NCI-H1694 (cell line): ENCODE data around the gene GIPR.
"Not testable (repeated sequence)": the region's sequence is repeated elsewhere in the genome, so short reads cannot be mapped to it uniquely, and the experiment has no call there.

ENCODE experiments used
- DNase-seq: peaks from one replicate; lab custom pipeline; 2025; lab: John Stamatoyannopoulos, UW

Gene GIPR

DNA sequence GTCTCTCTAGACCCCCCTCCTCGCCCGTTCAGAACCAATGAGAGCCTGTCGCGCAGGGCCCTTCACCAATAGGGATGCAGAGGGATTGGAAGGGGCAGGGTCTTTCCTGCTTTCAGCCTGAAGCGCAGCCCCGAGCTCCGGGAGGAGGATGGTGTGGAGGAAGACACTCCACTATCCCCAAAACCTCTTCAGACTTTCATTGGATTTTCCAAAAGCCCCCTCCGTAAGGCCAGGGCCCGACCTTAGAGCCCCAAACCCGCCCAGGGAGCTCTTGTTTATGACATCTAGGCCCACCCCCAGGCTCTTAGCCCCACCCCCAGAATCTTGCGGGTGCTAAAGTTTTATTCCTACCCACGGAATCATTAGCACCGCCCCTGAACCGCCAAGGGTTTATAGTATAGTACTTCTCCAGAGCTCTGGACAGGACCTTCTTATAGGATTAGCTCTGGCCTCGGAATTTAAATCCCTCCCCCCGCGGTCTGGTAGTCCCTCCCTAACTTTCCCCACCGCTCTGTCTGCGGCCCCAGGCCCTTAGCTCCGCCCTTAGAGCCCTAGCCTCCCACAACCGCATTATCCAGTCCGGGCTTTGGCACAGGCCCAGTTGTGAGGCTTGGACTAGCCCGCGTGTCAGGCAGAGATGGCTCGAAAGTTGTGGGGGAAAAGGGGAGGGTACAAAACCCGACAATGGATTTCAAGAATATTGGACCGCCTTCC is 22.2 kb upstream of the GIPR start:
- peak; percentile 95 for DNase-seq

DNA sequence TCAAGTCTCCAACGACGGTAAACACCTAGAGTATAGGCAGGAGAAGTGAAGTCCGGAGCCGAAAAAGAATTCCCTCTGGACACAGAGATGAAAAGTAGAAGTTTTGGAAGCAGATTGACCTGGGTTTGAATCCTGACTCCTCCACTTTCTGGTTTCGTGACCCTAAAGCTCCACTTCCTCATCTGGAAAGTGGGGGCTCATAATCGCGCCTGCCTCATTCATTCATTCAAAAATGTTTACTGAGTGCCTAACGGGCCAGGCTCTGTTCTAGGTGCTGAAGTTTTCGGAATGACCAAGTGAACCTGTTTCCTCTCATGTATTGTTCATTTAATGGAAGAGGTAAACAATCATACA is 21.7 kb upstream of the GIPR start:
- DNase-seq = no peak

DNA sequence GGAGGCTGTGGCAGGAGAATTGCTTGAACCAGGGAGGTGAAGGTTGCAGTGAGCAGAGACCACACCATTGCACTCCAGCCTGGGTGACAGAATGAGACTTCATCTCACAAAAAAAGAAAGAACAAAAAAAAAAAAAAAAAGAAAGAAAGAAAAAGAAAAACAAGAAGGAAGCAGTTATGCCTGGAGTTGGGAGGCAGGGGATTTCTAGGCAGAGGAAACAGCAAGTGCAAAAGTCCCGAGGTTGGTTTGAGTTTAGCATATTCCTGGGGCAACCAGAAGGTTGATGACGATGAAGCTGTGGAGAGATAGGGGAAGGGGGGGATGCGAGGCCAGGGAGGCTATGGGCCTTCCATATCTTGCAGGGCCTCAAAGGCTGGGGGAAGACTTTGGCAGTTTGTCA is 17.3 kb upstream of the GIPR start:
- DNase-seq = no peak

DNA sequence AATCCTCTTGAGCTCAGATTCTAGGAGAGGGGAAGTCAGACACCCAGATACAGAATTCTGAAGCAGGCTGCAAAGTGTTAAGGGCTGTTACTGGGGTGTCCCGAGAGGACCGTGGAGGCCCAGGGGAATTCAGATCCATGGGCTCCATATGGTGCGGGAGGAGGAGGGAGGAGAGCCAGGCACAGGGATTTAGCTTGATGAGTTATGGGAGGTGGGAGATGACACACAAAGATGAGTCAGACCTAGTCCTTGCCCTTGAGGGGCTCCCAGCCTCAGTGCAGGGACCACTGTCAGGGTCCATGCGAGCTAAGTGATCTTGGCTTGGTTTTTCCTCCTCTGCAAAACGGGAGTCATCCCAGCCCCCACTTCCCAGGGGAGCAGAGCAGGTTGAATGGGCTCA is 14.4 kb upstream of the GIPR start:
- DNase-seq = peak; percentile 80

DNA sequence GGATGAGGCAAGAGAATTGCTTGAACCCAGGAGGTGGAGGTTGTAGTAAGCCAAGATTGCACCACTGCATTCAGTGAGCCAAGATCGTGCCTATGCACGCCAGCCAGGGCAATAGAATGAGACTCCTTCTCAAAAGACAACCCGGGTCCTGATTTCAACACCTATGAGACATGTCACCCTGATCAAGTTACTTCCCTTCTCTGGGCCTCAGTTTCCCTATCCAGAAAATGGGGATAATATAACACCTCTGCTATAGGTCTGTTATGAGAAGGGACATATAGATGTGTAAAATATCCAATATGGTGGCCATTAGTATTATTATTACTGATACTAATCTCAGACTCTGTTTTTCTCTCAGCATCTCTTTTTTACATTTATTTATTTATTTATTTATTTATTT is 12.9 kb upstream of the GIPR start:
- no peak for DNase-seq

DNA sequence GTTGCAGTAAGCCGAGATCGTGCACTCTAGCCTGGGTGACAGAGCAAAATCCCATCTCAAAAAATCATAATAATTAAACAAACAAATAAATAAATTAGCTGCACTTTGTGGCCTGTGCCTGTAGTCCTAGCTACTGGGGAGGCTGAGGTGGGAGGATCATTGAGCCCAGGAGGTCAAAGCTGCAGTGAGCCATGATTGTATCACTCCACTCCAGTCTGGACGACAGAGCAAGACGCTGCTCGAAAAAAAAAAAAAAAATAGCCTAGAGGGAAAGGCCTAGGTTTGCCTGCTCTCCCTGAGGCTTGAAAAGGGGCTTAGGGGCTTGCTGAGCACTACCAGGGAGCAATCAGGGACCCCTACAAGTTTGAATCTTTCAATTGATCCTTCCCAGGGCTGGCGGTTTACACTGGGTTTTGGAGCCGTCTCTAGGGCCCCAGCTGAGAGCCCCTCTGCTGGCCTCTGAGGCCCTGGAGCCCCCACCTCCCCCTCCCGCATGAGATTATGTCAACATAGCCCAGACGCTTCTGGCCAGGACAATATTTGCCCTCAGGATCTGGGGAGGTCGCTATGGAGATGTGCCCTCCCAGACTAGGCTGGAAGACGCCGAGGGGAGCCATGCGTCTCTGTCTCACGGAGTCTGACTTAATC is 10.4 kb upstream of the GIPR start:
- DNase-seq = no peak

DNA sequence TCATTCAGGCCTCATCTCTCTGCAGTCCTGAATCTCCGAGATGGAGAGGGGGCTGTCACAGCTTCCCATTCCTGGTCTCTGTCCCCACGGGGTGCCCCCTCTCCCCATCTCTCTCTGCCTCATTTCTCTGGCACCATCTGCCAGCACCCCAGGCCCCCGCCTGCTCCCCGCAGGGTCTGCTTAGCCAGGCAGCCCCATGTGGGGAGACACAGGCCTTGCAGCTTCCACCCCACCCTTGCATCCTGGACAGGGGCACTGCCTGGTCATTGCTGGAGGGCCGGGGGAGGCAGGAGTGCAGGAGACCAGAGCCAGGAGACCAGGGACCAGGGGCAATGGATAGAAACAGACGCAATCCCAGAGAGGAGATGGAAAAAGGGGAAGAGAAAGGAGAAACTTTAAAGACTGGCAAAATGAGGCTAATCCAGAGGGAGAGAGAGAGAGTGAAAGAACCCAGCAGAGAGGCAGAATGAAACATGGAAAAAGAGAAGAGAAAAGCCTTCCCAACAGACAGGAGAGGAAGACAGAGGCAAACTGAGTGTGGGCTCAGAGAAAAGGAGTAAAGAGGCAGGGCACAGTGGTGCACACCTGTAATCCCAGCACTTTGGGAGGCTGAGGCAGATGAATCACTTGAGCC is 8.8 kb upstream of the GIPR start:
- DNase-seq = no peak

DNA sequence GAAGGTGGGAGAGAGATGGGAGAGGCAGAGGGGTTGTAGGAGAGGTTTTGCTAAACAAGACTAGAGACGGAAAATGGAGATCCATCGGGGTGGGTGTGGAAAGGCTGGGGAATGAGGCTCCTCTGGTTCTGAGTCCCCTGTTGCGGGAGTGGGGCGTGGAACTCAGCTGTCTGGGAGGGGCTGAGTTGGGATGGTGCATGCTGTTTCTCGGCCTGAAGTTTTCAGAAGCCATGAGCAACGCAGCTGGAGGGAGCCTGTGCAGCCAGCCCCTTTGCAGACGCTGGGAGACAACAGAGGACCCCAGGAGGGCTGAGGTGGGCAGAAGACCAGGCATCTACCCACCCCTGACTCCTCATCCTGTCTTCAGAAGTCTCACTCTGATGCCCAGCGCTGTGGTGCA is 7.4 kb upstream of the GIPR start:
- DNase-seq = no peak

DNA sequence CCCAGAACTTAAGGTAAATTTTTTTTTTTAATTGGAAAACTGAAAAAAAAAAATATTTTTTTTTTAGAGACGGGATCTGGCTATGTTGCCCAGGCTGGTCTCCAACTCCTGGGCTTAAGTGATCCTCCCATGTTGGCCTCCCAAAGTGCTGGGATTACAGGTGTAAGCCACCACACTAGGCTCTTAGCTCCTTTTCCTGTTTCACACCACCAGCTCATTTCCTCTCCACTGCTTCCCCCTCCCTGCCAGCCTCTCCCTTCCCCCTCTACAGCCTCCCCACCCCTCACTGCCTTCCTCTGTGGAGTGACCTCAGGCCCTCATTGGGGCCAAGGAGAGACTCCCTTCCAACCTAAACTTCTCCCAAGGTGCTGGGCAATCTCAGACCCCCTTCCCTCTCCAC is 4.2 kb upstream of the GIPR start:
- no peak for DNase-seq

DNA sequence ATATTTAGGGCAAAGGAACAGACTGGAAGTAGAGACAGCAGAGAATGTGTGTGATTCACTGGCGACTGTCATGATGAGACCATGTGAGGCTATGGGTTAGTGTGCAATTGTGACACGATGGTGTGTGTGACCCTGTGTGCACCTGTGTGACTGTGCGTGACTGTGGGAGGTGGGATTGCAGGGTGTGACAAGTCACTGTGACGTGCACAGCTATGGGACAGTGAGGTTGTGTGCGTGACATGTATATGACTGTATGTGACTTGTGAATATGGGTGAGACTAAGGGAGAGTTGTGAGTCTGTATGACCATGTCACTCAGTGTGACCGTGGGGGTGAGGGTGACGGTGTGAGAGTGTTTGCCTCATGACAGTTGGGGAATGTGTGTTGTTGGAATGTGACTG is 3.4 kb upstream of the GIPR start:
- DNase-seq = no peak

DNA sequence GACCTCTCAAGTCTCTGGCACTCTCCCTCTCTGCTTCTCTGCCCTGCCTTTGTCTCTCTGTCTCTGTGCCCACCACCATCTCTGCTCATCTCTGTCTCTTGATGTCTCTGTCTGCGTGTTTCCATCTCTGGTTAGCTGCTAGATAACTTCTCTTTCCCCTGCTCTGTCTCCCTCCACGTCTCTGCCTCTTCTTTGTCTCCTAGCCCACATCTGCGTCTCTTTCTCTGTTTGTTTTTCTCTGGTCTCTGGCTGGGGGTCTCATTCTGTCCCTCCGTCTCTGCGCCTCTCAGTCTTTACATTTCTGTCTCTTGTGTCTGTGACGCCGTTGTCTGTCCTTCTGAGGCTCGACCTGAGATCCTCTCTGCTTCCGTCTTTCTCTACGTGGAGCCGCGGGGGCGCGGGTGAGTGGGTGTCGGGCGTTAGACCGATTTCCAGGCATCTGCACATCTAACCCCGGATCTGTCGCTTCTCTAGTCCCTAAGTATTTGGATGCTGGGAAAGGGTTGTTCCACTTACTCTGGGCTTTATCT is 386 bp downstream of the GIPR start:
- DNase-seq = no peak

DNA sequence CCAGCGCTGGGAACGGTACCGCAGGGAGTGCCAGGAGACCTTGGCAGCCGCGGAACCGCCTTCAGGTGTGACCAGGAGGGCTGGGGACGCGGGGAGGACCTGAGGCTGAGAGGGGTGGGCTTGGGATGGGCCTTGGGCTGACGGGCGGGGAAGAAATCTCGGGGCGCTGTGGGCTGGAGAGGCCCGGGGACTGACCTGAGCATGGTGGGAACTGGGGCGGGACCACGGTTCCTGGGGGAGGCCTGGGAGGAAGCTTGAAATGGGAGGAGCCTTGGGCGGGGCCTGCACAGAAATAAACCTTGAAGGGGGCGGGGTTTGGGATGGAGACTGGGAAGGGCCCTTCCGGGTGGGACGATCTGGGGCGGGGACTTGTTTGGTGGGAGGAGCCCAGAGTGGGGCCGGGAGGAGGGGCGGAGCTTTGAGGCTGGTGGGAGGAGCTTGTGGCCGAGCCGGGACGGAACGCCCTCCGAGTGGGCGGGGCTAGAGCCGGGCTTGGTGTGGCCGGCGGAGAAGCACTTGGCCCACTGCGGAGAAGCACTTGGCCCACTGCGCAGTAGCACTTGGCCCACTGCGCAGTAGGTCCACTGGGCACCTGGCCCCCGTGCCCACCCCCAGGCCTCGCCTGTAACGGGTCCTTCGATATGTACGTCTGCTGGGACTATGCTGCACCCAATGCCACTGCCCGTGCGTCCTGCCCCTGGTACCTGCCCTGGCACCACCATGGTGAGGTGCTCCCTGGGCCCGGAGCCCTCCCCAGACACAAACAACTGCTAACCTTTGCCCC is 2.8 kb downstream of the GIPR start:
- no peak for DNase-seq

DNA sequence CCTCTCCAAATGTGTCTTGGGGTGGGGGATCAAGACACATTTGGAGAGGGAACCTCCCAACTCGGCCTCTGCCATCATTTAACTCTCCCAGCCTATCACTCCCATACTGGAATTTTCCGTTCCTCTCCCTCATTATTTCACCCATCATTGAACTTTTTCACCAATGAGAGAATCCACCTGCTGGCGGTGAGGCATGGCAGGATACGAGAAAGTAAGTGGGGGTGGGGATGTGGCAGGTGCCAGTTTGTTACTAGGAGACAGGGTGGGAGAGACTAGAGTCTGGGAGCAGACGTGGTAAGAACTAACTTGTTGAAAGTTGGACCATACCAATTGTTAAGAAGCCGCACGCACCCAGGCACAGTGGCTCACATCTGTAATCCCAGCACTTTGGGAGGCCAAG is 6.9 kb downstream of the GIPR start:
- DNase-seq = no peak

DNA sequence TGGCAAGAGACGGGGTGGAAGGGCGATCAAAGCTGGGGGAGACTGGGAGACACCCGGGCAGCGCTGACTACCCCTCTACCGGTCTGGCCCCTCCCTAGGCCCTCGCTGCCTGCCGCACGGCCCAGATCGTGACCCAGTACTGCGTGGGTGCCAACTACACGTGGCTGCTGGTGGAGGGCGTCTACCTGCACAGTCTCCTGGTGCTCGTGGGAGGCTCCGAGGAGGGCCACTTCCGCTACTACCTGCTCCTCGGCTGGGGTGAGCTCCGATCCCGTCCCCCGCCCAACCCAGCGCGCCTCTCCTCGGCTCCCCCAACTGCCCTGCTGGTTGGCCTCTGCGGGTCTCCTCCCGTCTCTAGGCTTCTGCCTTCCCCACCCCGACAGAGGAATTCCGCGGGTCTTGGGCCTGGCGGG is 8.8 kb downstream of the GIPR start:
- DNase-seq = no peak

DNA sequence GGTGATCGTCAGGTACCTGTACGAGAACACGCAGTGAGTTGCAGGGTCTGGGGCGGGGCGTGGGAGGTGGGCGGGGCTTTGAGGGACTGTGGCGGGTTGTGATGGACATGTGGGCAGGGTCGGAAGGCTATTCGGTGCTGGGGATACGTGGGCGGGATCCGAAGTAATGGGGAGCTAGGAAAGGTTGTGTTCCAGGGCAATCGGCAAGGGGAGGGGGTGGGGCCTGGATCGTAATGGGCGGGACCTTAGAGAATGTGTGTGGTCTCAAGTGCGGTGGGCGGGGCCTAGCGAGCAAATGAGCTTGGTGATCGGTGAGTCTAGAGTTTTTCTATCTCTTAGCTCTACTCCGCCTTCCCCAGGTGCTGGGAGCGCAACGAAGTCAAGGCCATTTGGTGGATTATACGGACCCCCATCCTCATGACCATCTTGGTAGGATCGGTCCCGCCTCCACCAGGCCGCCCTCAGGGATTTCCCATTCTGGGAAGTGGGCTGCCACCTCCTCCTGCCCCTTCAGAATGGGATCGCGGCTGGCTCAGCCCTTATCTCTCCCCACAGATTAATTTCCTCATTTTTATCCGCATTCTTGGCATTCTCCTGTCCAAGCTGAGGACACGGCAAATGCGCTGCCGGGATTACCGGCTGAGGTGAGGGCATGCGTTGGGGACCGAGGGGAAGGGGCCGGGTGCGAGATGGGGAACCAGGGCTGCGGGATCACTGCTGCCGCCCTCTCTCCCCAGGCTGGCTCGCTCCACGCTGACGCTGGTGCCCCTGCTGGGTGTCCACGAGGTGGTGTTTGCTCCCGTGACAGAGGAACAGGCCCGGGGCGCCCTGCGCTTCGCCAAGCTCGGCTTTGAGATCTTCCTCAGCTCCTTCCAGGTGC is 9.6 kb downstream of the GIPR start:
- DNase-seq = no peak

DNA sequence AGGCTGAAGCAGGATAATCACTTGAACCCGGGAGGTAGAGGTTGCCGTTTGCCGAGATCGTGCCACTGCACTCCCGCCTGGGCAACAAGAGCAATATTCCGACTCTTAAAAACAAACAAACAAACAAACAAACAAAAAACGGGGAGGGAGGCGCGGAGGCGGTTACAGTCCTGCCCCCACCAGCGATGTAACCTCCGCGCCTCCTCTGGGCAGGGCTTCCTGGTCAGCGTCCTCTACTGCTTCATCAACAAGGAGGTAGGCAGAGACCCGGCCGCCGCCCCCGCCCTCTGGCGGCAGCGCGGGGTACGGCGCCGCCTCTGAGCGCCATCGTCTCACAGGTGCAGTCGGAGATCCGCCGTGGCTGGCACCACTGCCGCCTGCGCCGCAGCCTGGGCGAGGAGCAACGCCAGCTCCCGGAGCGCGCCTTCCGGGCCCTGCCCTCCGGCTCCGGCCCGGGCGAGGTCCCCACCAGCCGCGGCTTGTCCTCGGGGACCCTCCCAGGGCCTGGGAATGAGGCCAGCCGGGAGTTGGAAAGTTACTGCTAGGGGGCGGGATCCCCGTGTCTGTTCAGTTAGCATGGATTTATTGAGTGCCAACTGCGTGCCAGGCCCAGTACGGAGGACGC is 13.5 kb downstream of the GIPR start:
- DNase-seq = peak; percentile 51

DNA sequence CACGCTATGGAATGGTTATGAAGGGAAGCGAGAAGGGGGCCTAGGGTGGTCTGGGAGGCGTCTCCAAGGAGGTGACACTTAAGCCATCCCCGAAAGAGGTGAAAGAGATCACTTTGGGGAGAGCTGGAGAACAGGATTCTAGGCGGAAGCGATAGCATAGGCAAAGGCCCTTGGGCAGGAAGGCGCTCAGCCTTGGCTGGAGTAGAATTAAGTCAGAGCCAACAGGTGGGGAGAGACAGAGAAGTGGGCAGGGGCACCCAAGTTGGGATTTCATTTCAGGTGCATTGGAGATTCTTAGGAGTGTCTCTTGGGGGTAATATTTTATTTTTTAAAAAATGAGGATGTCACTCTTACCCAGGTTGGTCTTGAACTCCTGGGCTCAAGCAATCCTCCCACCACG is 14.1 kb downstream of the GIPR start:
- no peak for DNase-seq

DNA sequence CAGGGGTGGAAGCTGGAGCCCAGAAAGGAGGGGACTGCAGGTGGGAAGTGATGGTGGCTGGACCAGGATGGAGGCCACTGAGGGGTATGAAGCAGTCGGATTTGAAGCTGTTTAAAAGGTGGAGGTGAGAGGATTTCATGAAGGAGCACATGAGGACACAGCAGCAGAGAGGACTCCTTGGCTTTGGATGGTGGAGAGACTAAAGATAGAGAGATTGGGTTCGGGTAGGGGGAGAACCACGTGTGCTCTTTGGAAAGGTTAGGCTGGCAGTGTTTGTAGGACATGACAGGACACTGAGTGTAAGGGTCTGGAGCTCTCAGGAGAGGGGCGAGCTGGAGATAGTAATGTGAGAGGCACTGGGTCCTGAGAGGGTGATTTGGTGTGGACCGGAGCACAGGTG is 14.9 kb downstream of the GIPR start:
- no peak for DNase-seq

DNA sequence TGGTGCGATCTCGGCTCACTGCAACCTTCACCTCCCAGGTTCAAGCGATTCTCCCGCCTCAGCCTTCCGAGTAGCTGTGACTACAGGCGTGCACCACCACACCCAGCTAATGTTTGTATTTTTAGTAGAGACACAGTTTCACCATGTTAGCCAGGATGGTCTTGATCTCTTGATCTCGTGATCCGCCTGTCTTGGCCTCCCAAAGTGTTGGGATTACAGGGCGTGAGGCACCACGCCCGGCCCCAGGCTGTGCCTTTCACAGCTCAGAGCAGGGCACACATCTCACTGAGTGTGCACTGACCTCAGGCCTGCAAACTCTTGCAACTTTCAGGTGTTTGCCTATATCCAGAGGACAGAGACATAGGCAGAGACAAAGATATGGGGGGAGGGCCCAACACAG is 17.0 kb downstream of the GIPR start:
- not testable (repeated sequence) for DNase-seq

DNA sequence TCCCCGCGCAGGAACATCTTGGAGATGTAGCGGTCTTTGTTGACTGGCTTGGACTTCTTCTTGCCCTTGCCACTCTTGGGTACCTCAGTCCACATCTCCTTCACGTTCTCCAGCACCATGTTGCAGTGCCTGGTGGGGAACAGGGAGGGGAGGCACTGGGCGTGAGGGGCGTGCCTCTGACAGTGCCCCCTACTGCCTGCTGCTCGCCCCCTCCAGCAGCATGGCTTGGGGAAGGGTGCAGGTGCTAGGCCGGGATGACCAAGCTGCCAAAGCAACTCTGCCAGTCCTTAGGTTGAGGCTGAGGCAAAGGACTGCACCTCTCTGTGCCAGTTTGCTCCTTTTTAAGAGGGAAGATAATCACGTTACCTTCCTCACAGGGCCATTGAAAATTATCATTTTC is 19.6 kb downstream of the GIPR start:
- DNase-seq = no peak

DNA sequence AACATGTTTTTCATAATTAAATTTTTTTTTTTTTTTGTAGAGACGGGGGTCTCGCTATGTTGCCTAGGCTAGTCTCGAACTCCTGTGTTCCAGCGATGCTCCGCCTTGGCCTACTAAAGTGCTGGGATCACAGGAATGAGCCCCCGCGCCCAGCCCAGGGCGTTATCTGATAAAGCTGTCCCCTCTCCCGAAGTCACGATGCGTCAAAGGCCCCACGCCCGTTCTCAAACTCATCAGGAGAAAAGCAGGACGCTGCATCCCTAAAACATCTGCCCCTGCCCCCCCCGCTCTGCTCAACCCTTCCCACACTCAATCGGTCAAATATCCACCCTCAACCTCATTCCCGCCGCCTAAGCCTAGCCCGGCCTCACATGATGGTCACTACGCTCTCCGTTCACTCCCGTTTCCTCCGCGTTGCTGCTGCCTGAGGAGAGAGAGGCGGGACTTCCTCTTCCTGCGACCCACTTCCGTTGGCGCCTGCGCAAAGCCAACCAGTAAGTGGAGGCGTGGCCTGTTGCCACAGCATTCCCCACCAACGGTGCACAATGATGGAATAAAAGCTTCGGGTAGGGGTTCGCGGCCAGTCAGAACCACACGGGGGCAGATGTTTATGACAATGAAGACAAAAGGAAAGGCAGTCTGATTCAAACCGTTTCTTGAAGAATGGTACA is 23.6 kb downstream of the GIPR start, which contains the start of gene SNRPD2:
TSS of gene SNRPD2 (minus strand) at position 438 of the 671 bp plus-strand sequence. CDS start at position 373, 65 bp downstream.
- DNase-seq = peak; percentile 89
